OCI-LY1 (cell line): Measurements from ENCODE around the gene BEAN1.

ENCODE experiments used
- CTCF ChIP-seq: fragments of 200-600 bp; sonication (generic), shearing (Covaris generic); IDR thresholded peaks from 2 replicates; pipeline ENCODE4 v1.5.1; 2017; ENCODE audit warnings: mild to moderate bottlenecking, antibody characterized with exemption, low read length, moderate library complexity, mixed read lengths
- EZH2 ChIP-seq: fragments of 200-600 bp; sonication (generic), shearing (Covaris generic); IDR thresholded peaks from 2 replicates; pipeline ENCODE4 v1.8.0; 2017; ENCODE audit warnings: borderline replicate concordance, mixed run types, mild to moderate bottlenecking, antibody characterized with exemption, low read length, moderate library complexity, mixed read lengths

- TF ChIP-seq CTCF, result no peak
- TF ChIP-seq EZH2, result no peak
Measured at GRCh38 chr16:66520406-66521170, 93.5 kb downstream of the BEAN1 start.
